Measurements from ENCODE around the gene KCNH1. TPM values are rescaled to one million over a fixed set of nuclear protein-coding genes. Genes with fewer than 3 reads are reported as not detected.
"Not testable (repeated sequence)": the region's sequence is repeated elsewhere in the genome, so short reads cannot be mapped to it uniquely, and the experiment has no call there.

KCNH1 gene
- total RNA-seq, 4 donors from 2014 or later, result not detected

- DNase-seq (ENCODE audit: low spot score in 2 of 2), result no peak
- WGBS, 2 donors, result 34 to 44% methylated on average over 3 of the region's 3 CpGs
- intact Hi-C loops (cut with DNase I; ENCODE audit: low total_unique reads), result no loop called here
- TF ChIP-seq CTCF (IDR thresholded peaks at IDR 0.05), result no peak
- no peak for TF ChIP-seq POLR2A (IDR thresholded peaks at IDR 0.05)
- no peak overlapping the region for H3K4me3 ChIP-seq (ENCODE audit: low read depth, poor library complexity, severe bottlenecking)
These were observed 65.0 kb downstream of the KCNH1 start for GRCh38 chr1:211068976-211069375.

DNA sequence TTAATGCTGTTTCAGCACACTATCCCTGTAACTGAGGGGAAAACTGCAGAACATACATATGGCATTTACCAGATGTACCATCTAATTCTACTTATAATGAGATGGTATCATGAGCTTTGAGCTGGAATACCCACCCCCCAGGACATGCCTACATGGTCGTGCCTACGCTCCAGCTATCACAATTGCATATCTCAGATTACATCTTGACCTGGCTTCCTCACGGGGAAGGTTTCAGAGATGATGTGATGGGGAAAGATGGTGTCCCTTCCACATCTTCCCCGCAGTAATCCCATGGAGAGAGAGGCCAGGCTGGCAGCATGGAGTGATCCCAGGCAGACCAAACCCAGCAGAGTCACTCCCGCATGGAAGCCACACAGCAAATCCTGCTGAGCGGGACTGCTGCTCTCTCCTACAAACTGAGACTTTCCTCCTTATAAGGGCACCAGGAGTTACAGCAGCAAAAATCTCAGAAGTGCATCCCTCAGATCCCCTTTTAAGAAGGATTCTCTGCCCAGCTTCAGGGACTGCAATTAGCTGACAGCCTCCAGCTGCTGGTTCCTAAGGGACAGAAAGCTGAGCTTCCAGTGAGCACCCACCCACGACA lies 67.1 kb downstream of the KCNH1 start:
- WGBS, 2 donors, result 66 to 77% methylated on average over 7 of the region's 7 CpGs

DNA sequence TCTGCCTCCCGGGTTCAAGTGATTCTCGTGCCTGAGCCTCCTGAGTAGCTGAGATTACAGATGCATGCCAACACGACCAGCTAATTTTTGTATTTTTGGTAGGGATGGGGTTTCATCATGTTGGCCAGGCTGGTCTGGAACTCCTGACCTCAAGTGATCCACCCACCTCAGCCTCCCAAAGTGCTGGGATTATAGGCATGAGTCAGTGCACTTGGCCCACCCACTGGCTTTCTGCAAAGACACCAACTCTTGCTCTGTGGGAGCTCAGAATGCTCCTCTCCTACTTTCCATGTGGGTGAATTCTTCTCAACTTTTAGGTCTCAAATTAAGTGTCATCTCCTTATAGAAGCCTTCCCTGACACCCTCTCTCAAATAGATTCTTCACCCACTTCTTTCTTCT lies 92.1 kb downstream of the KCNH1 start:
- 67 to 70% methylated on average over 3 of the region's 3 CpGs for WGBS, 2 donors

More for the DNA sequence above, 67.1 kb downstream of the KCNH1 start:
- no peak overlapping the region for H3K4me3 ChIP-seq (ENCODE audit: low read depth, poor library complexity, severe bottlenecking)
- TF ChIP-seq POLR2A (IDR thresholded peaks at IDR 0.05), result no peak
- no peak for TF ChIP-seq CTCF (IDR thresholded peaks at IDR 0.05)
- no peak for DNase-seq (ENCODE audit: low spot score in 2 of 2)
- intact Hi-C loops (cut with DNase I; ENCODE audit: low total_unique reads), result no loop called here

GRCh38 chr1:211037095-211037494 lies 96.9 kb downstream of the KCNH1 start:
- TF ChIP-seq POLR2A (IDR thresholded peaks at IDR 0.05), result no peak
- no peak overlapping the region for H3K4me3 ChIP-seq (ENCODE audit: low read depth, poor library complexity, severe bottlenecking)
- no peak for DNase-seq (ENCODE audit: low spot score in 2 of 2)
- intact Hi-C loops (cut with DNase I; ENCODE audit: low total_unique reads), result no loop called here
- WGBS, 2 donors, result 73 to 79% methylated on average over 2 of the region's 2 CpGs

More for the DNA sequence above, 92.1 kb downstream of the KCNH1 start:
- DNase-seq (ENCODE audit: low spot score in 2 of 2); intact Hi-C loops (cut with DNase I; ENCODE audit: low total_unique reads); H3K4me3 ChIP-seq (ENCODE audit: low read depth, poor library complexity, severe bottlenecking): not testable (repeated sequence)

GRCh38 chr1:211036381-211037060 lies 97.4 kb downstream of the KCNH1 start:
- TF ChIP-seq CTCF (IDR thresholded peaks at IDR 0.05), result no peak
- no peak for TF ChIP-seq POLR2A (IDR thresholded peaks at IDR 0.05)
- intact Hi-C loops (cut with DNase I; ENCODE audit: low total_unique reads), result no loop called here
- WGBS, 2 donors, result 92 to 96% methylated on average over 3 of the region's 3 CpGs
- no peak for DNase-seq (ENCODE audit: low spot score in 2 of 2)
- no peak overlapping the region for H3K4me3 ChIP-seq (ENCODE audit: low read depth, poor library complexity, severe bottlenecking)

DNA sequence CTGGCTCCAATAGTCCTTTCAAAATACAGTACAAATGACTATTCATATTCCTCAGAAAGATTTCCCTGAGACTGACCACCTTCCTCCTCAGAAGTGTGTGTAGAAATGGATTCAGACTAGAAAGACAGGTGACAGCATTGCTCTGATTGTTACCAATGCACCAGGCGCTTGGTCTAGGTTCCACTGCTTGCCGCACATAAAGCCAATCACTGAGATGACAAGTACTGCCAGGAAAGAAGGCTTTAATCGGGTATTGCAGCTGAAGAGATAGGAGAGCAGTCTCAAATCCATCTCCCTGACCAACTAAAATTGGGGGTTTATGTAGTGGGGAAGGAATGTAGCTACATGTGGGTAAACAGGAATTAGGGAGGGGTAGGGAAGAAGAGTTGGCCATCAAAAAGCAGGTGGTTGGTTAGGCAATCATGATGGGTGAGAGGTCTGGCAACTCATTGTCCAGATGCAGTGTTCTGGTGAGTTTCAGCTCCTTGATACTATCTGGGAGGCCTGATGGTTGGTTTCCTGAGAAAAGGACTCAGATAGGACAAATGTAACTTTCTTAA lies 98.0 kb downstream of the KCNH1 start:
- H3K4me3 ChIP-seq (ENCODE audit: low read depth, poor library complexity, severe bottlenecking), result no peak overlapping the region
- DNase-seq (ENCODE audit: low spot score in 2 of 2), result no peak
- intact Hi-C loops (cut with DNase I; ENCODE audit: low total_unique reads), result no loop called here
- whole genome bisulfite sequencing, 2 donors, result 66 to 94% methylated on average over 3 of the region's 3 CpGs
- TF ChIP-seq POLR2A (IDR thresholded peaks at IDR 0.05) (no peak), CTCF (IDR thresholded peaks at IDR 0.05) (no peak)

Data from lower leg skin (tissue), 4 donors.